GM18951 (cell line): ENCODE data around the gene FIZ1.

Experiments
- POLR2A ChIP-seq: IDR thresholded peaks from 4 replicates; pipeline ENCODE4 v1.6.1; 2011; ENCODE audit warnings: mild to moderate bottlenecking; ENCODE audit not compliant: insufficient read length, insufficient read depth; ENCODE audit errors: extremely low read depth
- in situ Hi-C: fragments of 300-500 bp; cut with MboI; formaldehyde crosslinking; loops from one replicate; pipeline ENCODE4 v1.12.0; 2022; ENCODE audit warnings: low sequenced_read_pairs, mixed read lengths, inconsistent platforms; ENCODE audit not compliant: unreplicated experiment

FIZ1 gene

DNA sequence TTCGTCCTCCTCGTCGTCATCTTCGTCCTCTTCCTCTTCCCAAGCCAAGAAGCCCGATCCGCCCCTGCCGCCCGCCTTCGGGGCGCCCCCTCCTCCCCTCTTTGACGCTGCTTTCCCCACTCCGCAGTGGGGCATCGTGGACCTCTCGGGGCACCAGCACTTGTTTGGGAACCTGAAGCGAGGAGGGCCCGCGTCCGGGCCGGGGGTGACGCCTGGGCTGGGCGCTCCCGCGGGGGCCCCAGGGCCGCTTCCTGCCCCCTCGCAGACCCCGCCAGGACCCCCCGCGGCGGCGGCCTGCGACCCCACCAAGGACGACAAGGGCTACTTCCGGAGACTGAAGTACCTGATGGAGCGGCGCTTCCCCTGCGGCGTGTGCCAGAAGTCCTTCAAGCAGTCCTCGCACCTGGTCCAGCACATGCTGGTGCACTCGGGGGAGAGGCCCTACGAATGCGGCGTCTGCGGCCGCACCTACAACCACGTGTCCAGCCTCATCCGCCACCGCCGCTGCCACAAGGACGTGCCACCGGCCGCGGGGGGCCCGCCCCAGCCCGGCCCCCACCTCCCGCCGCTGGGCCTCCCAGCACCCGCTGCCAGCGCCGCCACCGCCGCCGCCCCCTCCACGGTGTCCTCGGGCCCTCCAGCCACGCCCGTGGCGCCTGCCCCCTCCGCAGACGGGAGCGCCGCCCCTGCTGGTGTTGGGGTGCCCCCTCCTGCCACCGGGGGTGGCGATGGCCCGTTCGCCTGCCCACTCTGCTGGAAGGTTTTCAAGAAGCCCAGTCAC lies 14.8 kb upstream of the FIZ1 start:
- no peak for TF ChIP-seq POLR2A
- in situ Hi-C loops, result no loop called here

DNA sequence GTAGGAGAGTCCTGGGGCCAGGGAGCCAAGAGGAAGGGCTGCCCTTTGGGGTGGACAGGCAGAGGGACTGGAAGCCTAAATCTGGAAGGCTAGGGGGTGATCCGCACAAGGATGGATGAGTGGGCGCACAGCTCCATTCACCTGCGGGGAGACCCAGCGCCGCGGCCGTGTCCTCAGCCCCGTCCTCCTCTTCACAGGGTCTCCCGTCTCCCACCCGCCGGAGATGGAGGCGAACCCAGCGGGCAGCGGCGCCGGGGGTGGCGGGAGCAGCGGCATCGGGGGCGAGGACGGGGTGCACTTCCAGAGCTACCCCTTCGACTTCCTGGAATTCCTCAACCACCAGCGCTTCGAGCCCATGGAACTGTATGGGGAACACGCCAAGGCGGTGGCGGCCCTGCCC lies 14.1 kb upstream of the FIZ1 start:
- in situ Hi-C loops, result no loop called here
- TF ChIP-seq POLR2A, result no peak

DNA sequence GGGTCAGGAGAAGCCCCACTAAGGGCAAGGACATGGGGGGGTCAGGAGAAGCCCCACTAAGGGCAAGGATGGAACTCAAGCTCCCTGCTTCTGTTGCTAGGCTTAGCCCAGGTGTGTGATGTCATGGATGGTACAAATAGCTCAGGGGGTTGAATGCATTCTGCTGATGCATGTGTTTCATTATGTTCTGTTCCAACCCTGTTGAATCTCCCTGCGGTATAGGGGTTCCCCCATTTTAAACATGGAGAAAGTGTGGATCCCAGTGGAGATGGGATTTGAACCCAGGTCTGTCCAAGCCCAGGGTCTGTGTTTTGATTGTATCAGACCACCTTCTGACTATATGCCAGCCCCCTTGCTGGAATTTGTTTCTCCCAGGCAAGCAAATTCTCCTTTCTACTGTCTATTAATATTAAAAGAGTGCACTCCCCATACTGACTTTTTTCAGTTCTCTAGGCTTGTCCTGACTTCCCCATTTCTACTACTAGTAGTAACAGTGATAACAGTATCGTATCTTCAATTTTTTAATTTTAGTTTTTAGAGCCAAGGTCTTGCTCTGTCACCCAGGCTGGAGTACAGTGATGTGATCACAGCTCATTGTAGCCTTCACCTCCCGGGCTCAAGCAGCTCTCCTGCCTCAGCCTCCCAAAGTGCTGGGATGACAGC lies 12.8 kb upstream of the FIZ1 start:
- no peak for TF ChIP-seq POLR2A
- in situ Hi-C loops, result no loop called here

DNA sequence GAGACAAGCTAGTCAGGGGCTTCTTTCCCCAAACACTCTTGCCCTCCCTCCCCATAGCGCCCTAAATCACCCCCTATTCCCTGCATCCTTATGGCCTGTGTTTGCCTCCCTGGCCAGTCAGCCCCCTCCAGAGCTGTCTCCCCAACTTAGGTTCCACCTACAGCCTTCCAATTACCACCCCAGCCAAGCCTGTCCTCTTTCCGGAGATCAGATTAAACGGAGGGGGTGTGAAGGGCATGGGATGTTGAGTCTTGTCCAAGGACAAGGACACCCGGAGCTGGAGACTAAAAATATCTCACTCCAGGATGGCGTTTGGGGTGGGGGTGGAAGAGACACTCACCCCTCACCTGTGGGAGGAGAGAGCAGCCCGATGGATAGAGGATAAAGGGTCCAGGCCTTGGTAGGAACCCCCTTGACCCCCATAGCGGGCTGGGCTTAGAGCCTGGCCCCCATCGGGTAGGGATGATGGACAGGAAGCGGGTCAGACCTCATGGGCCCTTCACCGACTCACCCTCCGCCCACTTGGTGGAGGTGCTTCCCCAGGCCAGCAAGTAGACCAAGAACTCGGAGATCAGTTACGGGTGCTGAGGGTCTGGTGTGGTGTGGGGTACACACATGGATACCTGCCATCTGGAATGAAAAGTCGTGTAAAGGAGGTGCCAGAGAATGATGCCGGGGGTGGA lies 12.1 kb upstream of the FIZ1 start:
- TF ChIP-seq POLR2A, result no peak
- in situ Hi-C loops, result no loop called here

DNA sequence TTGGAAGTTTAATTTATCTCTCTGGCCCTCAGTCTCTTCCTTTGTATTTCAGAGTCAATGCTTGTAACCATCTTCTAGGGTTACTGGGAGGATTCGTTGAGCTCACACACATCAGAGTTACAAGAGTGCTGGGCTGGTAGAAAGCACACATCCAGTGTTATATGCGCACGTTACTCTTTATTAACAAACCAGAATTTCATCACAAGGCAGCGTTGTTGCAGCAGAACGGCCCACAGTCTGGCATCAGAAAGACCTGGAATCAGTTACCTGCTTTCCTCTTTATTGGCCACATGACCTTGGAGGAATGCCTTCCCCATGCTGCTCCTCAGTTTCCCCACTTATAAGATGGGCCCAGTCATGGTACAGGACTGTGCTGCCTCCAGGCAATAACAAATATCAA lies 10.0 kb upstream of the FIZ1 start:
- no peak for TF ChIP-seq POLR2A
- in situ Hi-C loops, result no loop called here

DNA sequence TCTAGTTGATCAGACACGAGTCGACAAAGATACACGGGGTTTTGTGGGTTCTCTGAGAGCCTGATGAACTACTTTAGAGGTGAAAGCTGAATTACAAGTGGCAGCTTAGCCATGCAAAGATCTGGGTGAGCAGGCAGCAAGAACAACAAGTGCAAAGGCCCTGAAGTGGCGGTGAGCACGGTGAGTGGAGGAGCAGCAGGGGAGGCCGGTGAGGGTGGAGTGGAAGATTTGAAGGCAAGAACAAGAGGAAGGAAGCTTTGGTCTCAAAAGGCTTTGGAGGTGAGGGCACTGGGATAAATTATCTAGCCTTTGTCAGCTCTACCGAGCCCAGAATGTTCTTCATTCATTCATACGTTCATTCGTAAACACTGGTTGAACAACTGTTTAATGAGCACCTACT lies 7.5 kb upstream of the FIZ1 start:
- in situ Hi-C loops, result no loop called here
- TF ChIP-seq POLR2A, result no peak

DNA sequence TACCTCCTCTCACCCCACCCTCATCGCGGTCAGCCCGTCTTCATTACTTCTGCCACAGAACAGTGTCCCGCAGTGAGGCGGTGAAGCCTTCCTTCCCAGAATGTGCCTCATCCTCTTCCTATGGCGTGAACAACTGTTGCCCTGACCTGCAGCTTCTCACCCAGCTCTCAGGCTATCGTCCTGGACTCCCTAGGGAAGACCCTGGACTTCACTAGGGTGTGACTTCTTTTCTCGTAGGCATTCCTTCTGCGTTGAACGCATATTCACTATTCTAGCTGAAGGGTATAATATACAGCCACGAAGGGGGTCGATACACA lies 7.1 kb upstream of the FIZ1 start:
- in situ Hi-C loops, result no loop called here
- no peak for TF ChIP-seq POLR2A

DNA sequence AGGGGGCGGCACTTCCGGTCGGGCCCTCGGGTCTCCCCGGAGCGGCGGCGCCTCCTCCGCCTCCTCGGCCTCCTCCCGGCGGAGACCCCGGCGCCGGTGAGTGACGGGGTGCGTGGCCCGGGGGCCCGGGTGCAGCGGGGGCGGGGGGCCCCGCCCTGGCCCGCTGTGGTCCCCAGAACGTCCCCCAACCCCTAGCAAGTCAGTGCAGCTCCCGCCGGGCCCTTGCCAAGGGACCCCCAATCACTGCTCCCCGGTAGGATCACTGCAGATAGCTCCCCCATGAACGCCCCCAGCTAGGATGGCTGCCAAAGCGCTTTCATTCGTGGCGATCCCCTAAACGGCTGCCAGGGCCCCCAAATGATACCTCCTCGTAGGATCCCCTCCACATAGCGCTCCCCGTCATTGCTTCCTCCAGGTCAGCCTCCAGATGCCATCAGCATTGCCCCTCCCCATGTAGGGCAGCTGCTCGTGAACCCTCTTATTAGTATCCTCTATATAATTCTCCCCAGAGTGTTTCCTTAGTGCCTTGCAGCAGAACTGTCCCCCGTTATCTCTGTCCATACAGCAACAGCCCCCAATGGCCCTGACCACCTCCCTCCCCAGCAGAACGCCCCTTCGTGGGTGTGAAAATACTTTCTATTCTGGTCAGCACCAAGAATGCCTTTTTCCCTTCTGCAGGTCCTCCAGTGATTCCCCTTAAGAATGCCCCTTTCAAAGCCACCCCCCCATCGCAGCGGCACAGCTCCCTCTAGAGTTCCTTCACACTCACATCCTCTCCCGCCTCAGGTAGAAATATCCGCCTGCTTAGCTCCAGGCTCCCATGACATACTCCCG lies 6.5 kb upstream of the FIZ1 start, which contains the start of gene ZNF865:
ZNF865 (plus strand) TSS at position 11 of the 834 bp plus-strand sequence. CDS start 7,972 bp downstream, outside the sequence.
- in situ Hi-C loops, result no loop called here

DNA sequence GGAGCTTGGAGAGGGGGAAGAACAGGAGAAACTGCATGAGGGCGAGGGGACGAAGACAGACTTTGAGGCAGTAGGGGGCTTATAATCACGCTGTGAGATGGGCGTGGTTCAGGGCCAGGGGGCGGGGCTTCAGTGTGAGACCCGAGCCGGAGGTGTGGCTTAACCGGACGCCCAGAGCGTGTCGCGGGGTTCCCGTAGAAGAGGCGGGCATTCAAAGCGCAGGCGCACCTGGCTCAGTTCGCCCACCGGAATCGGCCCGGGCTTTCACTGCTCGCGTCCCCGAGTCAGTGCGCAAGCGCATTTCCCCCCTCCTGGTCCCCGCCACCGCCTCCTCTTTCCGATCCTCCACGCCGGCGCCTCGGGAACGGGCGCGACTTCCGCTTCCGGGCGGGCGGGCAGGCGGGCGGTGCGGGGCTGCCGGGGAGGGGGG lies 5.9 kb upstream of the FIZ1 start:
- in situ Hi-C loops, result no loop called here
- peak; percentile 59 for TF ChIP-seq POLR2A

More for the DNA sequence above, 6.5 kb upstream of the FIZ1 start, which contains the start of gene ZNF865:
- peak; percentile 40 for TF ChIP-seq POLR2A

DNA sequence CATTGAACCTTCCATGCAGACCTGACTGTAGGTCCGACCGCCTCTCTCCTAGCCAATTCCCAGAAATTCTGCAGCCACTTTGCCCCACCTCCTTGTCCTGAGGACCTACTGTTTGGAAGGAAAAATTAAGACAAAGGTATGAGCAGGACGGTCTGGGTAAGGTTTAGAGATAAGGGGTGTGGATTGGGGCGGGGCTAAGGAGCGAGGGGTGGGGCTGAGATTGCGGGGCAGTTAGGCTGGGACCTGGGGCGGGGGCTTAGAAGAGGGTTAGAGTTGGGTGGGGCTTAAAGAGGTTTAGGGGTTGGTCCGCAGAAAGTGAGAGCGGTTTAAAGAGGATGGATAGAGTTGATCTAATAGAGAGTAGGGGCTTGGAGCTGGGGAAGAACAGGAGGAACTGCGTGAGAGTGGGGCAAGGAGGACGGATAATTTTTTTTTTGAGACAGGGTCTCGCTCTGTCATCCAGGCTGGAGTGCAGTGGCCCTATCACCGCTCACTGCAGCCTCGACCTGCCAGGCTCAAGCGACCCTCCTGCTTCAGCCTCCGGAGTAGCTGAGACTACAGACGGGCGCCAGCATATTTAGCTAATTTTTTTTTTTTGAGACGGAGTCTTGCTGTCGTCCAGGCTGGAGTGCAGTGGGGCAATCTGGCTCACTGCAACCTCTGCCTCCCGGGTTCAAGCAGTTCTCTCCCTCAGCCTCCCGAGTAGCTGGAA lies 4.4 kb upstream of the FIZ1 start:
- in situ Hi-C loops, result no loop called here
- TF ChIP-seq POLR2A, result no peak

DNA sequence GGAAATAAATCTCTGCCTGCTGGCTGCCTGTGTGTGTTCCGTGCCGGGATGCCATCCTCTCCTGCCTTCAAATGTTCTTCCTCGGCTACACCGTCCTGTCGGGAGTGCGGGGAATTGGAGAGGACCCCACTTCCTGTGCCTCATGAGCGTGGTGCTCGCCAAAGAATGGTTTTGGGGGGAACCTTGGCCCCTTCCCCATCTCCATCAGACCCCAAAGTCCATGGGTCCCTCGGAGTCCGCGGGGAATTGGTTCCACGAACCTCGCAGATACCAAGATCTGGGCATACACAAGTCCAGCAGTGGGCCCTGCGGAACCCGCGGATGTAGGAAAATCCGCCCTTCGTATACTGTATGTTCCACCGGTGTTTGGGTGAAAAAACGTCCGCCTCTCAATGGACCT lies 3.8 kb upstream of the FIZ1 start:
- TF ChIP-seq POLR2A, result no peak
- in situ Hi-C loops, result no loop called here
